WTC11 (cell line): ENCODE results near the gene S100A13. TPM values are rescaled to one million over a fixed set of nuclear protein-coding genes. Genes with fewer than 3 reads are reported as not detected.

ENCODE experiments used
- ATAC-seq: fragments of 200-7000 bp; cut with Tn5 transposase; 2 replicates; pipeline ENCODE4 v1.10.0; 2021; ENCODE audit warnings: mild to moderate bottlenecking, moderate library complexity
- Bru-seq: library from RNA; stranded (reverse); fragments of 400-500 nt; gene quantifications from one replicate; lab custom pipeline; 2021; lab: Mats Ljungman, UMichigan
- CTCF ChIA-PET: fragments of 300-600 bp; sonication (Branson Sonifier 250); formaldehyde crosslinking; loops from one replicate; lab custom pipeline; 2021; ENCODE audit warnings: antibody characterized with exemption; lab: Charles Lee
- POLR2A ChIA-PET: fragments of 350-600 bp; sonication (Branson Sonifier 250); formaldehyde crosslinking; loops from one replicate; lab custom pipeline; 2021; ENCODE audit warnings: antibody characterized with exemption; lab: Charles Lee
- DNase-seq: peaks from one replicate; pipeline ENCODE4 v3.0.0; 2021; ENCODE audit warnings: low spot score
- H3K27ac Mint-ChIP-seq: 2 replicates; pipeline ENCODE4 v1.8.0; 2021; ENCODE audit warnings: mixed read lengths
- H3K27me3 Mint-ChIP-seq: 2 replicates; pipeline ENCODE4 v1.8.0; 2021; ENCODE audit warnings: low read depth, mild to moderate bottlenecking, moderate library complexity, mixed read lengths
- H3K36me3 Mint-ChIP-seq: 2 replicates; pipeline ENCODE4 v1.8.0; 2021; ENCODE audit warnings: mixed read lengths
- H3K4me1 Mint-ChIP-seq: 2 replicates; pipeline ENCODE4 v1.8.0; 2022; ENCODE audit warnings: mixed read lengths
- H3K4me3 Mint-ChIP-seq: 2 replicates; pipeline ENCODE4 v1.8.0; 2021; ENCODE audit warnings: mild to moderate bottlenecking, moderate library complexity, mixed read lengths
- H3K9me3 Mint-ChIP-seq: 2 replicates; pipeline ENCODE4 v1.8.0; 2021; ENCODE audit warnings: mixed read lengths
- CREM ChIP-seq: sonication (generic); formaldehyde crosslinking; IDR thresholded peaks from 2 replicates; pipeline ENCODE4 v1.8.1; 2022; ENCODE audit warnings: mild to moderate bottlenecking, missing genetic modification reagents, moderate library complexity
- ETV6 ChIP-seq: sonication (generic); formaldehyde crosslinking; IDR thresholded peaks from 2 replicates; pipeline ENCODE4 v1.8.1; 2022; ENCODE audit warnings: mild to moderate bottlenecking, missing genetic modification reagents
- FOXK1 ChIP-seq: sonication (generic); formaldehyde crosslinking; IDR thresholded peaks from 2 replicates; pipeline ENCODE4 v1.8.0; 2022; ENCODE audit warnings: mild to moderate bottlenecking, moderate library complexity, missing genetic modification reagents
- NR2C2 ChIP-seq: sonication (generic); formaldehyde crosslinking; IDR thresholded peaks from 2 replicates; pipeline ENCODE4 v1.8.0; 2022; ENCODE audit warnings: mild to moderate bottlenecking, missing genetic modification reagents
- RELA ChIP-seq: sonication (generic); formaldehyde crosslinking; IDR thresholded peaks from 2 replicates; pipeline ENCODE4 v1.8.1; 2022; ENCODE audit warnings: missing genetic modification reagents, mild to moderate bottlenecking, borderline replicate concordance
- SMAD3 ChIP-seq: sonication (generic); formaldehyde crosslinking; IDR thresholded peaks from 2 replicates; pipeline ENCODE4 v1.8.0; 2022; ENCODE audit warnings: missing genetic modification reagents, mild to moderate bottlenecking, borderline replicate concordance
- SOX15 ChIP-seq: fragments of 250-450 bp; sonication (Bioruptor Pico); IDR thresholded peaks from 2 replicates; pipeline ENCODE4 v1.9.0; 2021; ENCODE audit warnings: mild to moderate bottlenecking
- SP1 ChIP-seq: sonication (generic); formaldehyde crosslinking; conservative IDR thresholded peaks from 2 replicates; pipeline ENCODE4 v1.8.1; 2022; ENCODE audit warnings: missing genetic modification reagents
- TP53 ChIP-seq: sonication (generic); formaldehyde crosslinking; IDR thresholded peaks from 2 replicates; pipeline ENCODE4 v1.8.1; 2023; ENCODE audit warnings: mild to moderate bottlenecking, missing genetic modification reagents
- ZNF232 ChIP-seq: sonication (generic); formaldehyde crosslinking; IDR thresholded peaks from 2 replicates; pipeline ENCODE4 v1.8.0; 2022; ENCODE audit warnings: mild to moderate bottlenecking, missing genetic modification reagents
- long read RNA-seq, 3 experiments: library from RNA in 1 of 3; library from capped mRNA in 1 of 3; library from polyadenylated mRNA in 1 of 3; unstranded in 2 of 3; stranded (forward) in 1 of 3; transcript quantifications; one replicate each; pipeline ENCODE4 v2.0.0, GENCODE V29; 2021
- total RNA-seq: library from RNA; stranded (reverse); gene quantifications from 3 replicates; pipeline ENCODE4 v1.2.3, GENCODE V29; 2021
- TF ChIP-seq, protein P1 (sequence below): fragments of 200-600 bp; IDR thresholded peaks from 2 replicates; pipeline ENCODE4 v1.8.0; 2022; ENCODE audit warnings: antibody characterized with exemption
- TF ChIP-seq, protein P2 (sequence below): sonication (generic); formaldehyde crosslinking; IDR thresholded peaks from 2 replicates; pipeline ENCODE4 v1.8.1; 2022; ENCODE audit warnings: missing genetic modification reagents, borderline replicate concordance
- TF ChIP-seq, protein P3 (sequence below): sonication (generic); formaldehyde crosslinking; IDR thresholded peaks from 2 replicates; pipeline ENCODE4 v1.8.0; 2022; ENCODE audit warnings: mild to moderate bottlenecking, missing genetic modification reagents
- TF ChIP-seq, protein P4 (sequence below): sonication (generic); formaldehyde crosslinking; IDR thresholded peaks from 2 replicates; pipeline ENCODE4 v1.8.1; 2023; ENCODE audit warnings: mild to moderate bottlenecking, missing genetic modification reagents
- TF ChIP-seq, protein P5 (sequence below): sonication (generic); formaldehyde crosslinking; IDR thresholded peaks from 2 replicates; pipeline ENCODE4 v1.8.1; 2023; ENCODE audit warnings: mild to moderate bottlenecking, missing genetic modification reagents, borderline replicate concordance
- TF ChIP-seq, protein P6 (sequence below): sonication (generic); formaldehyde crosslinking; IDR thresholded peaks from 2 replicates; pipeline ENCODE4 v1.8.0; 2023; ENCODE audit warnings: missing genetic modification reagents, mild to moderate bottlenecking, borderline replicate concordance
- TF ChIP-seq, protein P7 (sequence below): sonication (generic); formaldehyde crosslinking; IDR thresholded peaks from 2 replicates; pipeline ENCODE4 v1.8.0; 2022; ENCODE audit warnings: mild to moderate bottlenecking, missing genetic modification reagents

S100A13 gene
- total RNA-seq = 68.4 to 84.2 TPM (median 73.9 TPM) in 3 replicates
- percentile 63 among the genes with signal in this experiment for Bru-seq, nascent RNA
- long read RNA-seq, experiment 1, partial matches to known transcripts = 13 of 13 reads
- long read RNA-seq, experiment 1, other reads (novel, unspliced or antisense) = 0 of 13 reads
- long read RNA-seq, experiment 2, partial matches to known transcripts = 101 of 103 reads
- long read RNA-seq, experiment 2, other reads (novel, unspliced or antisense) = 2 of 103 reads
- long read RNA-seq, experiment 3, partial matches to known transcripts = 0 of 1 reads
- long read RNA-seq, experiment 3, other reads (novel, unspliced or antisense) = 1 of 1 reads

DNA sequence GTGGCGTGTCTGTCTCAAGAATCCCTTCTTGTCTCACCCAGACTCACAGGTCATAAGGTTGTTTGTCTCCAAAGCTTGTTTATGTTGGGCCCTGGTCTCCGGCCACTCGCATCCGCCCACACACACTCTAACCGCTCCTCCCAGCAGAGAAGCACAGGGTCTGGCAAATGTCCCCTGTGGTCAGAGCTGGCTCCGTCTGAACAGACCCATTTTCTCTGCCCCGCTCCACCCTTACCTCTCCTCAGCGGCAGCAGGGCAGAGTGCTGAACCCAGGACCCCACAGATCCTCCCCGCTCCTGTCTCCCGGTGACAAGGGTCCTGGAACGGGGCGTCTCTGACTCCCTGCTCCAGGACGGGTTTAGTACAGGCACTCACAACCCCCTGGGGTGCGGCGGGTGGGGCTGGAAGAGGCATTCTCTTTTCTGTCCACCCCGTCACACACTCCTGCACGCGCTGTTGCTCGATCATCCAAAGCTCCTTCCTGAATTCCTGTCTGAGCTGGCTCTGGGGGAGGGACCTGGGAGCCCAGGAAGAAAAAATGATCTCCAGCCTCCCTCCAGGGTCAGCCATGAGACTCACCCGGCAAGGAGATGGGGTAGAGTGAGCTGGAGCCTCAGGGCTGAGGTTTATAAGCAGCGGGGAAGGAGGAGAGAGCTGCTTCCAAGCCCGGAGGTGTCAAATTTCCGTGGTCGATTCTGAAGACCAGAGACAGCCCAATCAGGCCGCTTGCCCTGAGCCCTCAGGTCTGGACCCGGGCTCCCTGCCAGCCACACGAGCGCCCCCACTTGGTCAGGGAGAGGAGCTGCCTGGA is at the start of gene S100A13:
Gene S100A13 (minus strand): TSS at position 602 of the 811 bp plus-strand sequence. CDS start 1,033 bp downstream, outside the sequence.
- POLR2A ChIA-PET = interaction anchor here (0.6 to 1.8 kb wide), 18 partner anchors 8 to 148 kb away, joined by 3 to 15 read pairs (median 4); partner anchors contain the start of genes S100A14, S100A16, S100A6 and SLC27A3
- H3K36me3 Mint-ChIP-seq = peaks cover 25% of the 10 kb centered on the region
- no peaks in the 10 kb centered on the region for H3K9me3 Mint-ChIP-seq
- DNase-seq (peak; percentile 95), ATAC-seq (peak; percentile 93)
- CTCF ChIA-PET = interaction anchor here (0.6 to 5.1 kb wide), 69 partner anchors 8 to 577 kb away, joined by 3 to 230 read pairs (median 5); partner anchors contain the start of genes INTS3, RAB13, RPS27 and S100A14
- H3K4me1 Mint-ChIP-seq = peaks cover 56% of the 10 kb centered on the region
- H3K27ac Mint-ChIP-seq = peak within 1 kb of the TSS; percentile 93
- H3K4me3 Mint-ChIP-seq = peak within 1 kb of the TSS; percentile 81
- no peaks in the 10 kb centered on the region for H3K27me3 Mint-ChIP-seq
- TF ChIP-seq, protein P1, sequence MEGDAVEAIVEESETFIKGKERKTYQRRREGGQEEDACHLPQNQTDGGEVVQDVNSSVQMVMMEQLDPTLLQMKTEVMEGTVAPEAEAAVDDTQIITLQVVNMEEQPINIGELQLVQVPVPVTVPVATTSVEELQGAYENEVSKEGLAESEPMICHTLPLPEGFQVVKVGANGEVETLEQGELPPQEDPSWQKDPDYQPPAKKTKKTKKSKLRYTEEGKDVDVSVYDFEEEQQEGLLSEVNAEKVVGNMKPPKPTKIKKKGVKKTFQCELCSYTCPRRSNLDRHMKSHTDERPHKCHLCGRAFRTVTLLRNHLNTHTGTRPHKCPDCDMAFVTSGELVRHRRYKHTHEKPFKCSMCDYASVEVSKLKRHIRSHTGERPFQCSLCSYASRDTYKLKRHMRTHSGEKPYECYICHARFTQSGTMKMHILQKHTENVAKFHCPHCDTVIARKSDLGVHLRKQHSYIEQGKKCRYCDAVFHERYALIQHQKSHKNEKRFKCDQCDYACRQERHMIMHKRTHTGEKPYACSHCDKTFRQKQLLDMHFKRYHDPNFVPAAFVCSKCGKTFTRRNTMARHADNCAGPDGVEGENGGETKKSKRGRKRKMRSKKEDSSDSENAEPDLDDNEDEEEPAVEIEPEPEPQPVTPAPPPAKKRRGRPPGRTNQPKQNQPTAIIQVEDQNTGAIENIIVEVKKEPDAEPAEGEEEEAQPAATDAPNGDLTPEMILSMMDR = peak; percentile 72; the same call in 1 of the 2 replicates
- TF ChIP-seq, protein P2, sequence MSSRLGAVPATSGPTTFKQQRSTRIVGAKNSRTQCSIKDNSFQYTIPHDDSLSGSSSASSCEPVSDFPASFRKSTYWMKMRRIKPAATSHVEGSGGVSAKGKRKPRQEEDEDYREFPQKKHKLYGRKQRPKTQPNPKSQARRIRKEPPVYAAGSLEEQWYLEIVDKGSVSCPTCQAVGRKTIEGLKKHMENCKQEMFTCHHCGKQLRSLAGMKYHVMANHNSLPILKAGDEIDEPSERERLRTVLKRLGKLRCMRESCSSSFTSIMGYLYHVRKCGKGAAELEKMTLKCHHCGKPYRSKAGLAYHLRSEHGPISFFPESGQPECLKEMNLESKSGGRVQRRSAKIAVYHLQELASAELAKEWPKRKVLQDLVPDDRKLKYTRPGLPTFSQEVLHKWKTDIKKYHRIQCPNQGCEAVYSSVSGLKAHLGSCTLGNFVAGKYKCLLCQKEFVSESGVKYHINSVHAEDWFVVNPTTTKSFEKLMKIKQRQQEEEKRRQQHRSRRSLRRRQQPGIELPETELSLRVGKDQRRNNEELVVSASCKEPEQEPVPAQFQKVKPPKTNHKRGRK = no peak
- TF ChIP-seq TP53 = no peak; the same call in 1 of the 2 replicates
- peak; percentile 51; the same call in 1 of the 2 replicates for TF ChIP-seq ETV6
- TF ChIP-seq SMAD3 (CRISPR knock-in tag) = no peak
- TF ChIP-seq, protein P3, sequence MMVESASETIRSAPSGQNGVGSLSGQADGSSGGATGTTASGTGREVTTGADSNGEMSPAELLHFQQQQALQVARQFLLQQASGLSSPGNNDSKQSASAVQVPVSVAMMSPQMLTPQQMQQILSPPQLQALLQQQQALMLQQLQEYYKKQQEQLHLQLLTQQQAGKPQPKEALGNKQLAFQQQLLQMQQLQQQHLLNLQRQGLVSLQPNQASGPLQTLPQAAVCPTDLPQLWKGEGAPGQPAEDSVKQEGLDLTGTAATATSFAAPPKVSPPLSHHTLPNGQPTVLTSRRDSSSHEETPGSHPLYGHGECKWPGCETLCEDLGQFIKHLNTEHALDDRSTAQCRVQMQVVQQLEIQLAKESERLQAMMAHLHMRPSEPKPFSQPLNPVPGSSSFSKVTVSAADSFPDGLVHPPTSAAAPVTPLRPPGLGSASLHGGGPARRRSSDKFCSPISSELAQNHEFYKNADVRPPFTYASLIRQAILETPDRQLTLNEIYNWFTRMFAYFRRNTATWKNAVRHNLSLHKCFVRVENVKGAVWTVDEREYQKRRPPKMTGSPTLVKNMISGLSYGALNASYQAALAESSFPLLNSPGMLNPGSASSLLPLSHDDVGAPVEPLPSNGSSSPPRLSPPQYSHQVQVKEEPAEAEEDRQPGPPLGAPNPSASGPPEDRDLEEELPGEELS = peak; percentile 12; the same call in 1 of the 2 replicates
- no peak for TF ChIP-seq SOX15 (CRISPR knock-in tag)
- TF ChIP-seq, protein P4, sequence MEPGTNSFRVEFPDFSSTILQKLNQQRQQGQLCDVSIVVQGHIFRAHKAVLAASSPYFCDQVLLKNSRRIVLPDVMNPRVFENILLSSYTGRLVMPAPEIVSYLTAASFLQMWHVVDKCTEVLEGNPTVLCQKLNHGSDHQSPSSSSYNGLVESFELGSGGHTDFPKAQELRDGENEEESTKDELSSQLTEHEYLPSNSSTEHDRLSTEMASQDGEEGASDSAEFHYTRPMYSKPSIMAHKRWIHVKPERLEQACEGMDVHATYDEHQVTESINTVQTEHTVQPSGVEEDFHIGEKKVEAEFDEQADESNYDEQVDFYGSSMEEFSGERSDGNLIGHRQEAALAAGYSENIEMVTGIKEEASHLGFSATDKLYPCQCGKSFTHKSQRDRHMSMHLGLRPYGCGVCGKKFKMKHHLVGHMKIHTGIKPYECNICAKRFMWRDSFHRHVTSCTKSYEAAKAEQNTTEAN (CRISPR knock-in tag) = no peak
- TF ChIP-seq FOXK1 = no peak
- TF ChIP-seq, protein P5, sequence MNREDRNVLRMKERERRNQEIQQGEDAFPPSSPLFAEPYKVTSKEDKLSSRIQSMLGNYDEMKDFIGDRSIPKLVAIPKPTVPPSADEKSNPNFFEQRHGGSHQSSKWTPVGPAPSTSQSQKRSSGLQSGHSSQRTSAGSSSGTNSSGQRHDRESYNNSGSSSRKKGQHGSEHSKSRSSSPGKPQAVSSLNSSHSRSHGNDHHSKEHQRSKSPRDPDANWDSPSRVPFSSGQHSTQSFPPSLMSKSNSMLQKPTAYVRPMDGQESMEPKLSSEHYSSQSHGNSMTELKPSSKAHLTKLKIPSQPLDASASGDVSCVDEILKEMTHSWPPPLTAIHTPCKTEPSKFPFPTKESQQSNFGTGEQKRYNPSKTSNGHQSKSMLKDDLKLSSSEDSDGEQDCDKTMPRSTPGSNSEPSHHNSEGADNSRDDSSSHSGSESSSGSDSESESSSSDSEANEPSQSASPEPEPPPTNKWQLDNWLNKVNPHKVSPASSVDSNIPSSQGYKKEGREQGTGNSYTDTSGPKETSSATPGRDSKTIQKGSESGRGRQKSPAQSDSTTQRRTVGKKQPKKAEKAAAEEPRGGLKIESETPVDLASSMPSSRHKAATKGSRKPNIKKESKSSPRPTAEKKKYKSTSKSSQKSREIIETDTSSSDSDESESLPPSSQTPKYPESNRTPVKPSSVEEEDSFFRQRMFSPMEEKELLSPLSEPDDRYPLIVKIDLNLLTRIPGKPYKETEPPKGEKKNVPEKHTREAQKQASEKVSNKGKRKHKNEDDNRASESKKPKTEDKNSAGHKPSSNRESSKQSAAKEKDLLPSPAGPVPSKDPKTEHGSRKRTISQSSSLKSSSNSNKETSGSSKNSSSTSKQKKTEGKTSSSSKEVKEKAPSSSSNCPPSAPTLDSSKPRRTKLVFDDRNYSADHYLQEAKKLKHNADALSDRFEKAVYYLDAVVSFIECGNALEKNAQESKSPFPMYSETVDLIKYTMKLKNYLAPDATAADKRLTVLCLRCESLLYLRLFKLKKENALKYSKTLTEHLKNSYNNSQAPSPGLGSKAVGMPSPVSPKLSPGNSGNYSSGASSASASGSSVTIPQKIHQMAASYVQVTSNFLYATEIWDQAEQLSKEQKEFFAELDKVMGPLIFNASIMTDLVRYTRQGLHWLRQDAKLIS = no peak
- no peak for TF ChIP-seq NR2C2 (CRISPR knock-in tag)
- no peak for TF ChIP-seq RELA
- TF ChIP-seq ZNF232 (CRISPR knock-in tag) = 0 out of 2 replicates have a peak, but pooled peaks have one; percentile 47
- TF ChIP-seq CREM (CRISPR knock-in tag) = no peak
- TF ChIP-seq, protein P6, sequence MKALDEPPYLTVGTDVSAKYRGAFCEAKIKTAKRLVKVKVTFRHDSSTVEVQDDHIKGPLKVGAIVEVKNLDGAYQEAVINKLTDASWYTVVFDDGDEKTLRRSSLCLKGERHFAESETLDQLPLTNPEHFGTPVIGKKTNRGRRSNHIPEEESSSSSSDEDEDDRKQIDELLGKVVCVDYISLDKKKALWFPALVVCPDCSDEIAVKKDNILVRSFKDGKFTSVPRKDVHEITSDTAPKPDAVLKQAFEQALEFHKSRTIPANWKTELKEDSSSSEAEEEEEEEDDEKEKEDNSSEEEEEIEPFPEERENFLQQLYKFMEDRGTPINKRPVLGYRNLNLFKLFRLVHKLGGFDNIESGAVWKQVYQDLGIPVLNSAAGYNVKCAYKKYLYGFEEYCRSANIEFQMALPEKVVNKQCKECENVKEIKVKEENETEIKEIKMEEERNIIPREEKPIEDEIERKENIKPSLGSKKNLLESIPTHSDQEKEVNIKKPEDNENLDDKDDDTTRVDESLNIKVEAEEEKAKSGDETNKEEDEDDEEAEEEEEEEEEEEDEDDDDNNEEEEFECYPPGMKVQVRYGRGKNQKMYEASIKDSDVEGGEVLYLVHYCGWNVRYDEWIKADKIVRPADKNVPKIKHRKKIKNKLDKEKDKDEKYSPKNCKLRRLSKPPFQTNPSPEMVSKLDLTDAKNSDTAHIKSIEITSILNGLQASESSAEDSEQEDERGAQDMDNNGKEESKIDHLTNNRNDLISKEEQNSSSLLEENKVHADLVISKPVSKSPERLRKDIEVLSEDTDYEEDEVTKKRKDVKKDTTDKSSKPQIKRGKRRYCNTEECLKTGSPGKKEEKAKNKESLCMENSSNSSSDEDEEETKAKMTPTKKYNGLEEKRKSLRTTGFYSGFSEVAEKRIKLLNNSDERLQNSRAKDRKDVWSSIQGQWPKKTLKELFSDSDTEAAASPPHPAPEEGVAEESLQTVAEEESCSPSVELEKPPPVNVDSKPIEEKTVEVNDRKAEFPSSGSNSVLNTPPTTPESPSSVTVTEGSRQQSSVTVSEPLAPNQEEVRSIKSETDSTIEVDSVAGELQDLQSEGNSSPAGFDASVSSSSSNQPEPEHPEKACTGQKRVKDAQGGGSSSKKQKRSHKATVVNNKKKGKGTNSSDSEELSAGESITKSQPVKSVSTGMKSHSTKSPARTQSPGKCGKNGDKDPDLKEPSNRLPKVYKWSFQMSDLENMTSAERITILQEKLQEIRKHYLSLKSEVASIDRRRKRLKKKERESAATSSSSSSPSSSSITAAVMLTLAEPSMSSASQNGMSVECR (CRISPR knock-in tag) = peak; percentile 26; the same call in 1 of the 2 replicates
- TF ChIP-seq SP1 = no peak; the same call in 1 of the 2 replicates
- TF ChIP-seq, protein P7, sequence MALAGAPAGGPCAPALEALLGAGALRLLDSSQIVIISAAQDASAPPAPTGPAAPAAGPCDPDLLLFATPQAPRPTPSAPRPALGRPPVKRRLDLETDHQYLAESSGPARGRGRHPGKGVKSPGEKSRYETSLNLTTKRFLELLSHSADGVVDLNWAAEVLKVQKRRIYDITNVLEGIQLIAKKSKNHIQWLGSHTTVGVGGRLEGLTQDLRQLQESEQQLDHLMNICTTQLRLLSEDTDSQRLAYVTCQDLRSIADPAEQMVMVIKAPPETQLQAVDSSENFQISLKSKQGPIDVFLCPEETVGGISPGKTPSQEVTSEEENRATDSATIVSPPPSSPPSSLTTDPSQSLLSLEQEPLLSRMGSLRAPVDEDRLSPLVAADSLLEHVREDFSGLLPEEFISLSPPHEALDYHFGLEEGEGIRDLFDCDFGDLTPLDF (CRISPR knock-in tag) = no peak
